Subcutaneous adipose tissue (tissue), 4 donors: ENCODE measurements around the gene CMTM1. TPM values are rescaled to one million over a fixed set of nuclear protein-coding genes. Genes with fewer than 3 reads are reported as not detected.

Source experiments
- total RNA-seq, 4 donors: library from RNA; depleted of rRNA; stranded (reverse); fragments of >200 nt; gene quantifications; one replicate each; pipeline ENCODE4 v1.1.0, GENCODE V29; 2016
- TF ChIP-seq, protein P1 (sequence below): fragments of 450-650 bp; IDR thresholded peaks from one replicate; pipeline ENCODE4 v1.5.1; 2016; ENCODE audit warnings: low read depth, mild to moderate bottlenecking, control low read depth, antibody characterized with exemption, moderate library complexity

Gene CMTM1
- total RNA-seq, 4 donors from 2014 or later, result 0.66 to 2.2 (median 0.82) TPM; not detected in 1

GRCh38 chr16:66605177-66605978, 39.1 kb downstream of the CMTM1 start:
- TF ChIP-seq, protein P1, sequence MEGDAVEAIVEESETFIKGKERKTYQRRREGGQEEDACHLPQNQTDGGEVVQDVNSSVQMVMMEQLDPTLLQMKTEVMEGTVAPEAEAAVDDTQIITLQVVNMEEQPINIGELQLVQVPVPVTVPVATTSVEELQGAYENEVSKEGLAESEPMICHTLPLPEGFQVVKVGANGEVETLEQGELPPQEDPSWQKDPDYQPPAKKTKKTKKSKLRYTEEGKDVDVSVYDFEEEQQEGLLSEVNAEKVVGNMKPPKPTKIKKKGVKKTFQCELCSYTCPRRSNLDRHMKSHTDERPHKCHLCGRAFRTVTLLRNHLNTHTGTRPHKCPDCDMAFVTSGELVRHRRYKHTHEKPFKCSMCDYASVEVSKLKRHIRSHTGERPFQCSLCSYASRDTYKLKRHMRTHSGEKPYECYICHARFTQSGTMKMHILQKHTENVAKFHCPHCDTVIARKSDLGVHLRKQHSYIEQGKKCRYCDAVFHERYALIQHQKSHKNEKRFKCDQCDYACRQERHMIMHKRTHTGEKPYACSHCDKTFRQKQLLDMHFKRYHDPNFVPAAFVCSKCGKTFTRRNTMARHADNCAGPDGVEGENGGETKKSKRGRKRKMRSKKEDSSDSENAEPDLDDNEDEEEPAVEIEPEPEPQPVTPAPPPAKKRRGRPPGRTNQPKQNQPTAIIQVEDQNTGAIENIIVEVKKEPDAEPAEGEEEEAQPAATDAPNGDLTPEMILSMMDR, result no peak

- TF ChIP-seq, protein P1, result no peak
Observed at GRCh38 chr16:66605979-66606751, 39.9 kb downstream of the CMTM1 start.

DNA sequence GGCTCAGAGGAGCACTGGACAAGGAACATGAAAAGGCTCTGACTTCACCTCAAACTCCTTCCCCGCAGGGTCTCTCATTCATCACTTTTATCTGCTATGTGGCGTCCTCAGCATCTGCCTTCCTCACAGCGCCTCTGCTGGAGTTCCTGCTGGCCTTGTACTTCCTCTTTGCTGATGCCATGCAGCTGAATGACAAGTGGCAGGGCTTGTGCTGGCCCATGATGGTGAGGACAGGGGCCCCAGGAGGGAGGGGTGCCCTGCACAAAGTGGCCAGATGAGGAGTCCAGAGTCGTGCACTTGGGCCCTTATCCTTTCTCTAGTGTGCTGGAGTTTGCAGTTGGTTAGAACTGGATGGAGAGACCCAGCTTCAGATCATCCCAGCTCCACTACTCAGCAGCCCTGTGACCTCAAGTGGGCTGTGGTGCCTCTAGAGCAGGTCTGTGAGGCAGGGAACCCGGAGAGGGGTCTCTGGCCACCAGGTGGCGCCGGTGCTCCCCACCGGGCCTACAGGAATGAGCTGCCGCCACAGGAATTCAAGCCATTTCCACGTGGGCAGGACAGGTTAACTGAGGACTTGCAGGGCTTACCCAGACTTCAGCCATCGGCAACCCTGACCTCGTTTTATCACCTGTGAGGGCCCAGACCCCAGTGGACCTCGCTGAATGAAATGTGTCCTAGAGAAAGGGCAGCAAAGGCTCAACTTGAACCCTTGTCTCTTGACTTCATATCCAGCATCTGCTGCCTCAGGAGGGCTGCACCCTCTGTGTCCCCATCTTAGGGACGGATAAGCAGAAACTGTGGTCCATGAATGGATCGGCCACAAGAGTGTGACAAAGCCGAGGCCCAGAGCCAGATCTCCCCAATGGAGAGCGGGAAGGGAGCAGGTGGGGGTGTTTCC, 42.3 kb downstream of the CMTM1 start:
- TF ChIP-seq, protein P1, result no peak

DNA sequence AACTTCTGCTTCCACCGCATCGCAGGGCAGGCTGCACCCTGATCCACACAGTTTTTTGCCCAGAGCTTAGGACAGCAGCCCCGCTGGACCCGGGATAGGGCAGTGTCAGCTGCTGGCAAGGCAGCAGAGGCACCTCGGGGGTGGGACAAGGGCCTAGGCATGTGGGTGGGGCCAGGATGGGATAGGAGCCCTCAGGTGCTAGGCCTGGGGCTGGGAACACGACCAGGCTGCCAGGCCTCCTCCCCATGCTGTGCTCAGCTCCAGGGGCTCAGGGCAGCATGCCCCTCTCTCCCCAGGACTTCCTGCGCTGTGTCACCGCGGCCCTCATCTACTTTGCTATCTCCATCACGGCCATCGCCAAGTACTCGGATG, 42.9 kb downstream of the CMTM1 start:
- TF ChIP-seq, protein P1, result no peak

DNA sequence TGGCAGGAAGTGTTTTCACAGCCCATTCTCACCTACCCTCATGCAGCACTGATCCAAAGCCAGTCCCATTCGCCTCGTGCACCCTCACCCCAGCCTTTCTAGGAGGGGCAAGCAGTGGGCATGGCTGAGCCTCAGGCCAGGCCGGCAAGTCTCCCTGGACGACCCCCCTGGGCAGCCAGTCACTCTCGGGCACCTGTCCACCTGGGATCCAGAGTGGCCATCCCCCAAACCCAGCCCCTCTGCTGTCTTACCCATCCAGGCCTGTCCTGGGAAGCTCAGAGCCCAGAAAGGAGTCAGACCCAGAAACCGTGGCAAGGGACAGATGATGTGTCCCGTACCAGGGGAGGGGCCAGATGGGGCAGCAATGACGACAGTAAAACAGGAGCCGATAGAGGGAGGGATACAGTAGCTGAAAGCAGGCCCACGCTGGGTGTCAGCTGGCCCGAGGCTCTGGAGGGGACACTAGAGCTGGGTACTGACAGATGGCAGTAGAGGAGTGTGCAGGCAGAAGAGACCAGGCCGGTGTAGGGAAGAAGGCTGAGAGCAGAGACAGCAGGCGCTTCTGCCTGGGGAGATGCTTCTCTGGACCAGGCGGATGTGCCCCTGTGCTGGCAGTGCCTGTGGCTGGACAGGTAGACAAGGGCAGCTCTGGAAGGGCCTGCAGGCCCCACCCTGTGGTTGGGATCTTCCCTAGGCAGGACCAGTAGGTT, 44.0 kb downstream of the CMTM1 start:
- TF ChIP-seq, protein P1, result no peak

GRCh38 chr16:66612422-66612821, 46.2 kb downstream of the CMTM1 start:
- TF ChIP-seq, protein P1, result no peak
